SK-N-SH treated with all-trans-retinoic acid at 6 μM for 48 hours (cell line): ENCODE data around the gene LIMCH1.

Experiments used
- ZNF70 ChIP-seq: fragments of 450-650 bp; formaldehyde crosslinking; IDR thresholded peaks from 2 replicates; pipeline ENCODE4 v1.5.0; 2020; ENCODE audit warnings: mild to moderate bottlenecking, moderate library complexity
- TF ChIP-seq, protein P1 (sequence below): fragments of 250-450 bp; sonication (Bioruptor Pico); IDR thresholded peaks from 2 replicates; pipeline ENCODE4 v1.8.0; 2020; ENCODE audit warnings: mild to moderate bottlenecking, moderate library complexity, borderline replicate concordance
- TF ChIP-seq, protein P2 (sequence below): fragments of 250-450 bp; sonication (Bioruptor Pico); IDR thresholded peaks from 2 replicates; pipeline ENCODE4 v1.5.1; 2020; ENCODE audit warnings: low read depth, mild to moderate bottlenecking, moderate library complexity

DNA sequence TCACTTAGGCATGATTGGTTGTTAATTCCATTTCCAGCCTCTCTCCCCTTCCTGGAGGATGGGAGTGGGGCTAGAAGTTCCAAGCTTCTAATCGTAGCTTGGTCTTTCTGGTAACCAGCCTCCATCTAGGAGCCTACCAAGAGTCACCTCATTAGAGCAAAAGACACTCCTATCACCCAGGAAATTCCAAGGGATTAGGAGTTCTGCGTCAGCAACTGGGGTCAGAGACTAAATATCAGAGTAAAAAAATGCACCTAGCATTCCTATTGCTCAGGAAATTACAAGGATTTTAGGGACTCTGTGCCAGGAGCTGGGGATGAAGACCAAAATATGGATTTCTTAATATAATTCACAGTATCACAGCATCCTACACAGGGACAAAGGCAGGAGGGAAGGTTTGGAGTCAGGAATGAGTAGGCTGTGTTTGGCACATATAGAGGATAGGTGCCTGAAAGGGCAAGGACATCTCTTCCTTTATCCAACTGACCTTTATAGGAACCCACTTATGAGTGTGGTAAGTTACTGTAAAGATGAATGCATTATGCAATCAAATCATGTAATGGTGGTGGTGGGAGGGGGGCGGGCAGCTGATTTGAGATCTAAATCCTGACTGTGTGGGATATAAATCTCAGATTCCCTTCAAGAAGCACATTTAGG, 30.5 kb upstream of the LIMCH1 start:
- TF ChIP-seq, protein P1, sequence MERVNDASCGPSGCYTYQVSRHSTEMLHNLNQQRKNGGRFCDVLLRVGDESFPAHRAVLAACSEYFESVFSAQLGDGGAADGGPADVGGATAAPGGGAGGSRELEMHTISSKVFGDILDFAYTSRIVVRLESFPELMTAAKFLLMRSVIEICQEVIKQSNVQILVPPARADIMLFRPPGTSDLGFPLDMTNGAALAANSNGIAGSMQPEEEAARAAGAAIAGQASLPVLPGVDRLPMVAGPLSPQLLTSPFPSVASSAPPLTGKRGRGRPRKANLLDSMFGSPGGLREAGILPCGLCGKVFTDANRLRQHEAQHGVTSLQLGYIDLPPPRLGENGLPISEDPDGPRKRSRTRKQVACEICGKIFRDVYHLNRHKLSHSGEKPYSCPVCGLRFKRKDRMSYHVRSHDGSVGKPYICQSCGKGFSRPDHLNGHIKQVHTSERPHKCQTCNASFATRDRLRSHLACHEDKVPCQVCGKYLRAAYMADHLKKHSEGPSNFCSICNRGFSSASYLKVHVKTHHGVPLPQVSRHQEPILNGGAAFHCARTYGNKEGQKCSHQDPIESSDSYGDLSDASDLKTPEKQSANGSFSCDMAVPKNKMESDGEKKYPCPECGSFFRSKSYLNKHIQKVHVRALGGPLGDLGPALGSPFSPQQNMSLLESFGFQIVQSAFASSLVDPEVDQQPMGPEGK (CRISPR knock-in tag): no peak
- TF ChIP-seq ZNF70 (CRISPR knock-in tag): no peak
- TF ChIP-seq, protein P2, sequence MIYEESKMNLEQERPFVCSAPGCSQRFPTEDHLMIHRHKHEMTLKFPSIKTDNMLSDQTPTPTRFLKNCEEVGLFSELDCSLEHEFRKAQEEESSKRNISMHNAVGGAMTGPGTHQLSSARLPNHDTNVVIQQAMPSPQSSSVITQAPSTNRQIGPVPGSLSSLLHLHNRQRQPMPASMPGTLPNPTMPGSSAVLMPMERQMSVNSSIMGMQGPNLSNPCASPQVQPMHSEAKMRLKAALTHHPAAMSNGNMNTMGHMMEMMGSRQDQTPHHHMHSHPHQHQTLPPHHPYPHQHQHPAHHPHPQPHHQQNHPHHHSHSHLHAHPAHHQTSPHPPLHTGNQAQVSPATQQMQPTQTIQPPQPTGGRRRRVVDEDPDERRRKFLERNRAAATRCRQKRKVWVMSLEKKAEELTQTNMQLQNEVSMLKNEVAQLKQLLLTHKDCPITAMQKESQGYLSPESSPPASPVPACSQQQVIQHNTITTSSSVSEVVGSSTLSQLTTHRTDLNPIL (CRISPR knock-in tag): no peak
